HCT116 (cell line): ENCODE measurements around the gene PACS2. TPM values are rescaled to one million over a fixed set of nuclear protein-coding genes. Genes with fewer than 3 reads are reported as not detected.

Experiments
- ATAC-seq: fragments of 200-7000 bp; cut with Tn5 transposase; 2 replicates; pipeline ENCODE4 v1.9.1; 2020; ENCODE audit warnings: mild to moderate bottlenecking, moderate library complexity
- BruUV-seq: library from RNA; stranded (reverse); fragments of 400-500 nt; replicated peaks from 2 replicates; lab custom pipeline; 2021; lab: Mats Ljungman, UMichigan
- CTCF ChIA-PET: fragments of 300-600 bp; sonication (Branson Sonifier 250); formaldehyde crosslinking; loops from one replicate; lab custom pipeline; 2021; ENCODE audit warnings: antibody characterized with exemption; lab: Charles Lee
- POLR2A ChIA-PET: fragments of 300-600, 350-600 bp; sonication (Branson Sonifier 250); formaldehyde crosslinking; loops from one replicate; lab custom pipeline; 2021; ENCODE audit warnings: antibody characterized with exemption; lab: Charles Lee
- RAD21 ChIA-PET, 2 experiments: fragments of 300-600 bp; sonication (Branson Sonifier 250); formaldehyde crosslinking; loops; one replicate each; lab custom pipeline; 2023; ENCODE audit warnings: low total read pairs in 2 of 2; ENCODE audit not compliant: uncharacterized antibody in 2 of 2, unreplicated experiment in 2 of 2, low non-redundant PET in 1 of 2; lab: Charles Lee
- DNase-seq: peaks from one replicate; pipeline ENCODE4 v3.0.0-alpha.2; 2010; ENCODE audit warnings: low read depth, low spot score
- H2AFZ ChIP-seq: fragments of 200-600 bp; shearing (Covaris generic), sonication (generic); 2 replicates; pipeline ENCODE4 v1.6.1; 2017; ENCODE audit warnings: low read depth, mixed run types, mixed read lengths, antibody characterized with exemption, low read length; ENCODE audit not compliant: poor library complexity, severe bottlenecking
- H3K27ac ChIP-seq: 2 replicates; pipeline ENCODE4 v1.5.1; 2012; ENCODE audit warnings: low read depth, low read length
- H3K27me3 ChIP-seq: fragments of 200-600 bp; sonication (generic); 2 replicates; pipeline ENCODE4 v1.6.1; 2016; ENCODE audit warnings: mixed run types, low read length, mixed read lengths; ENCODE audit not compliant: insufficient read depth
- H3K36me3 ChIP-seq, 2 experiments: fragments of 200-500 bp in 1 of 2; fragments of 200-600 bp in 1 of 2; sonication (Bioruptor generic) in 1 of 2; sonication (generic) in 1 of 2; 2 replicates each; pipeline versions ENCODE4 v1.5.1 to v1.6.1; 2014 to 2016; ENCODE audit warnings: low read length in 2 of 2, inconsistent platforms in 1 of 2, mixed read lengths in 1 of 2, mixed run types in 1 of 2; ENCODE audit not compliant: insufficient read depth in 2 of 2, control insufficient read depth in 1 of 2
- H3K4me1 ChIP-seq, 2 experiments: fragments of 200-600 bp in 1 of 2; sonication (generic) in 1 of 2; 2 replicates each; pipeline versions ENCODE4 v1.5.1 to v1.6.1; 2012 to 2017; ENCODE audit warnings: low read length in 2 of 2, inconsistent platforms in 1 of 2, mild to moderate bottlenecking in 1 of 2, mixed read lengths in 1 of 2, mixed run types in 1 of 2, moderate library complexity in 1 of 2; ENCODE audit not compliant: insufficient read depth in 2 of 2, control insufficient read depth in 1 of 2
- H3K4me2 ChIP-seq: fragments of 200-600 bp; sonication (generic); 2 replicates; pipeline ENCODE4 v1.6.1; 2017; ENCODE audit warnings: mixed run types, low read length, mixed read lengths
- H3K4me3 ChIP-seq, 2 experiments: fragments of 200-600 bp in 1 of 2; sonication (generic) in 1 of 2; replicated peaks in 1 of 2; 2 replicates each; pipeline ENCODE4 v1.5.1; 2011 to 2016; ENCODE audit warnings: low read length in 2 of 2, control low read depth in 1 of 2, low read depth in 1 of 2, mild to moderate bottlenecking in 1 of 2, mixed read lengths in 1 of 2, mixed run types in 1 of 2
- H3K79me2 ChIP-seq: fragments of 200-600 bp; sonication (generic); 2 replicates; pipeline ENCODE4 v1.6.1; 2017; ENCODE audit warnings: mild to moderate bottlenecking, mixed run types, low read length, moderate library complexity, mixed read lengths; ENCODE audit not compliant: insufficient read depth
- H3K9ac ChIP-seq: fragments of 200-600 bp; sonication (generic); 2 replicates; pipeline ENCODE4 v1.6.1; 2016; ENCODE audit warnings: low read length, mixed read lengths
- H3K9me2 ChIP-seq: fragments of 200-600 bp; sonication (generic), shearing (Covaris generic); 2 replicates; pipeline ENCODE4 v1.6.1; 2017; ENCODE audit warnings: mixed run types, mild to moderate bottlenecking, moderate library complexity; ENCODE audit not compliant: insufficient read depth
- H3K9me3 ChIP-seq, 2 experiments: fragments of 200-500 bp in 1 of 2; fragments of 200-600 bp in 1 of 2; sonication (Bioruptor generic) in 1 of 2; sonication (generic) in 1 of 2; 2 replicates each; pipeline ENCODE4 v1.6.1; 2014 to 2017; ENCODE audit warnings: low read length in 2 of 2, mixed read lengths in 2 of 2, inconsistent platforms in 1 of 2, low read depth in 1 of 2, mild to moderate bottlenecking in 1 of 2, mixed run types in 1 of 2, moderate library complexity in 1 of 2; ENCODE audit not compliant: control insufficient read depth in 1 of 2, insufficient read depth in 1 of 2
- H4K20me1 ChIP-seq: fragments of 200-600 bp; sonication (generic), shearing (Covaris generic); 2 replicates; pipeline ENCODE4 v1.6.1; 2017; ENCODE audit warnings: mixed run types, mild to moderate bottlenecking, moderate library complexity; ENCODE audit not compliant: insufficient read depth
- CBX3 ChIP-seq: IDR thresholded peaks from 2 replicates; pipeline ENCODE4 v1.6.1; 2012; ENCODE audit warnings: low read depth
- EZH2 ChIP-seq: fragments of 200-600 bp; sonication (generic); IDR thresholded peaks from 2 replicates; pipeline ENCODE4 v1.6.1; 2017; ENCODE audit warnings: antibody characterized with exemption, mixed run types
- FOSL1 ChIP-seq: IDR thresholded peaks from 2 replicates; pipeline ENCODE4 v1.6.1; 2012; ENCODE audit warnings: low read depth
- JUND ChIP-seq: IDR thresholded peaks from 2 replicates; pipeline ENCODE4 v1.6.1; 2012
- REST ChIP-seq: IDR thresholded peaks from 2 replicates; pipeline ENCODE4 v1.6.1; 2012; ENCODE audit warnings: low read depth
- SIN3A ChIP-seq: IDR thresholded peaks from 2 replicates; pipeline ENCODE4 v1.6.1; 2012; ENCODE audit warnings: low read depth
- ZBTB33 ChIP-seq: IDR thresholded peaks from 2 replicates; pipeline ENCODE4 v1.6.1; 2011; ENCODE audit warnings: mild to moderate bottlenecking, low read length, moderate library complexity; ENCODE audit not compliant: insufficient replicate concordance; ENCODE audit errors: extremely low read depth
- intact Hi-C: fragments of 100-400 bp; cut with micrococcal nuclease; formaldehyde crosslinking; loops from 2 replicates; pipeline ENCODE4 v1.10.0; 2022
- total RNA-seq: library from RNA; stranded (reverse); gene quantifications from one replicate; pipeline ENCODE4 v1.2.1, GENCODE V29; 2021; ENCODE audit not compliant: unreplicated experiment

The PACS2 gene
- total RNA-seq, 1 experiment from 2014 or later, result 75.5 TPM

- peaks cover 0 to 13% of the 10 kb centered on the region in 2 experiments; a peak in 2 of 4 replicates for H3K36me3 ChIP-seq
- H4K20me1 ChIP-seq, result no peaks in the 10 kb centered on the region; the same call in 1 of the 2 replicates
- peak overlapping the region; percentile 85 for H3K9ac ChIP-seq
- DNase-seq (no peak), ATAC-seq (peak; percentile 3; the same call in 1 of the 2 replicates)
- no peaks in the 10 kb centered on the region for H3K27me3 ChIP-seq
- intact Hi-C loops, result no loop called here
- peak overlapping the region; percentile 87; the same call in 1 of the 2 replicates for H3K27ac ChIP-seq
- no peak overlapping the region for H2AFZ ChIP-seq
- H3K9me2 ChIP-seq, result no peaks in the 10 kb centered on the region
- no peaks in the 10 kb centered on the region for H3K9me3 ChIP-seq
- POLR2A ChIA-PET, result no interaction called here
- BruUV-seq, result TSS peak; percentile 40
- CTCF ChIA-PET, result interaction anchor here (1.3 kb wide), 1 partner anchor 71 kb away, joined by 3 read pairs; no protein-coding TSS in a partner anchor
- H3K4me1 ChIP-seq, result peaks cover 16 to 35% of the 10 kb centered on the region in 2 experiments
- peak overlapping the region; percentile 67 to 74 for H3K4me3 ChIP-seq
- H3K79me2 ChIP-seq, result peaks cover 39% of the 10 kb centered on the region
- RAD21 ChIA-PET, result no interaction called here
- H3K4me2 ChIP-seq, result peak overlapping the region; percentile 98
- no peak for TF ChIP-seq FOSL1
- no peak for TF ChIP-seq CBX3
- no peak for TF ChIP-seq SIN3A
- no peak for TF ChIP-seq JUND
- no peak for TF ChIP-seq ZBTB33
- no peak for TF ChIP-seq REST
- TF ChIP-seq EZH2, result no peak
- TF ChIP-seq, all 23 proteins: peak for 0
Observed at GRCh38 chr14:105418269-105419194, 104.0 kb downstream of the PACS2 start.
